ENCODE data around the gene SMOC2. TPM values are rescaled to one million over a fixed set of nuclear protein-coding genes. Genes with fewer than 3 reads are reported as not detected.
A peak's percentile ranks its signal among the peaks of the same experiment; 100 is the strongest.

Gene SMOC2
- total and polyA plus RNA-seq, 12 donors: 3.0 to 32.0 (median 10.5) TPM

GRCh38 chr6:168631564-168631963 is 190.6 kb downstream of the SMOC2 start:
- TF ChIP-seq, protein P1, sequence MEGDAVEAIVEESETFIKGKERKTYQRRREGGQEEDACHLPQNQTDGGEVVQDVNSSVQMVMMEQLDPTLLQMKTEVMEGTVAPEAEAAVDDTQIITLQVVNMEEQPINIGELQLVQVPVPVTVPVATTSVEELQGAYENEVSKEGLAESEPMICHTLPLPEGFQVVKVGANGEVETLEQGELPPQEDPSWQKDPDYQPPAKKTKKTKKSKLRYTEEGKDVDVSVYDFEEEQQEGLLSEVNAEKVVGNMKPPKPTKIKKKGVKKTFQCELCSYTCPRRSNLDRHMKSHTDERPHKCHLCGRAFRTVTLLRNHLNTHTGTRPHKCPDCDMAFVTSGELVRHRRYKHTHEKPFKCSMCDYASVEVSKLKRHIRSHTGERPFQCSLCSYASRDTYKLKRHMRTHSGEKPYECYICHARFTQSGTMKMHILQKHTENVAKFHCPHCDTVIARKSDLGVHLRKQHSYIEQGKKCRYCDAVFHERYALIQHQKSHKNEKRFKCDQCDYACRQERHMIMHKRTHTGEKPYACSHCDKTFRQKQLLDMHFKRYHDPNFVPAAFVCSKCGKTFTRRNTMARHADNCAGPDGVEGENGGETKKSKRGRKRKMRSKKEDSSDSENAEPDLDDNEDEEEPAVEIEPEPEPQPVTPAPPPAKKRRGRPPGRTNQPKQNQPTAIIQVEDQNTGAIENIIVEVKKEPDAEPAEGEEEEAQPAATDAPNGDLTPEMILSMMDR (IDR thresholded peaks at IDR 0.05): no peak
- no peak for TF ChIP-seq POLR2A (IDR thresholded peaks at IDR 0.05)
- Histone ChIP-seq H3K27me3 (no peaks in the 10 kb centered on the region), H3K4me1 (replicated peaks in 1 of 2) (no peaks in the 10 kb centered on the region), H3K27ac (no peak overlapping the region), H3K4me3 (no peak overlapping the region), H3K9me3 (replicated peaks in 1 of 3) (no peaks in the 10 kb centered on the region), H3K36me3 (replicated peaks in 1 of 2) (no peaks in the 10 kb centered on the region)
- intact Hi-C loops (cut with DNase I): no loop called here
- WGBS, 4 donors: 79 to 85% (median 83%) methylated on average over 4 of the region's 4 CpGs
- no peak for DNase-seq

DNA sequence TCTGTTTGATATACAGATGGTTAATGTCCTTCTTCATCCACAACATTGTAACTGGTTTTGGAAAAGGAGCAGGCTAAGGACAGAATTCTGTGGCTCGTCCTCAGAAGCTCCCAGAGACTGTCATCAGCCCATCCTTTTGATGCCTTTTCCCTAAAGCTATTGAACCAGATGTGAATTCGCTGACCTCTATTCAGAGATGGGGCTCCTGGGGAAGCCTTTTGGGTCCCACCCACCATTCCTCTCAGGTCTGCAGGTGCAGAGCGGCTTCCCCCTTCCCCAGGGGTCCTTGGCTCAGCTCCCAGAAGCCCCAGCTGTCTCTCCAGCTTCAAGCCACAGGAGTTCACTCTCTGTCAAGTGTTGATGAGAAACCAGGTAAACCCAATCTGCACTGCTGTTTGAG is 191.7 kb downstream of the SMOC2 start:
- no peak overlapping the region for H3K27ac ChIP-seq
- no peaks in the 10 kb centered on the region for H3K27me3 ChIP-seq
- no peaks in the 10 kb centered on the region for H3K9me3 ChIP-seq (replicated peaks in 1 of 3)
- no peaks in the 10 kb centered on the region for H3K36me3 ChIP-seq (replicated peaks in 1 of 2)
- DNase-seq: no peak
- intact Hi-C loops (cut with DNase I): no loop called here
- no peaks in the 10 kb centered on the region for H3K4me1 ChIP-seq (replicated peaks in 1 of 2)
- H3K4me3 ChIP-seq: no peak overlapping the region
- TF ChIP-seq, protein P1 (IDR thresholded peaks at IDR 0.05): no peak
- no peak for TF ChIP-seq POLR2A (IDR thresholded peaks at IDR 0.05)
- WGBS, 4 donors: 85 to 95% (median 89%) methylated on average over 3 of the region's 3 CpGs

GRCh38 chr6:168634541-168635328 is 193.8 kb downstream of the SMOC2 start:
- Histone ChIP-seq H3K27ac (no peak overlapping the region), H3K4me3 (no peak overlapping the region), H3K4me1 (replicated peaks in 1 of 2) (no peaks in the 10 kb centered on the region), H3K9me3 (replicated peaks in 1 of 3) (no peaks in the 10 kb centered on the region), H3K36me3 (replicated peaks in 1 of 2) (no peaks in the 10 kb centered on the region), H3K27me3 (no peaks in the 10 kb centered on the region)
- TF ChIP-seq POLR2A (IDR thresholded peaks at IDR 0.05): no peak
- TF ChIP-seq, protein P1 (IDR thresholded peaks at IDR 0.05): no peak
- 57 to 71% (median 68%) methylated on average over 10 of the region's 10 CpGs for WGBS, 4 donors
- no peak for DNase-seq
- intact Hi-C loops (cut with DNase I): no loop called here

- intact Hi-C loops (cut with DNase I): no loop called here
- Histone ChIP-seq H3K4me1 (replicated peaks in 1 of 2) (peaks cover 4 to 5% of the 10 kb centered on the region in 2 donors), H3K9me3 (replicated peaks in 1 of 3) (no peaks in the 10 kb centered on the region), H3K27ac (no peak overlapping the region), H3K27me3 (no peaks in the 10 kb centered on the region), H3K4me3 (no peak overlapping the region), H3K36me3 (replicated peaks in 1 of 2) (no peaks in the 10 kb centered on the region)
- no peak for TF ChIP-seq POLR2A (IDR thresholded peaks at IDR 0.05)
- TF ChIP-seq, protein P1 (IDR thresholded peaks at IDR 0.05): no peak
- peak in 1 of 7 donors; percentile 11 for DNase-seq
- WGBS, 4 donors: 58 to 77% (median 71%) methylated on average over 7 to 11 of the region's 11 CpGs
These were observed 195.4 kb downstream of the SMOC2 start for GRCh38 chr6:168636147-168637004.
